ENCODE measurements around the gene FAM53B. TPM values are rescaled to one million over a fixed set of nuclear protein-coding genes. Genes with fewer than 3 reads are reported as not detected.

Gene FAM53B
- total RNA-seq, 2 experiments from 2014 or later: 13.3 to 13.9 TPM

- Mint-ChIP-seq H3K4me3 (no peak overlapping the region), H3K27me3 (no peaks in the 10 kb centered on the region), H3K9me3 (ENCODE audit: low read depth) (no peaks in the 10 kb centered on the region), H3K27ac (no peak overlapping the region), H3K36me3 (ENCODE audit: low read depth) (no peaks in the 10 kb centered on the region), H3K4me1 (no peaks in the 10 kb centered on the region)
- DNase-seq (no peak), ATAC-seq (no peak)
- intact Hi-C loops (cut with DNase I, micrococcal nuclease): no loop called here
- POLR2A ChIA-PET: no interaction called here
- CTCF ChIA-PET: interaction anchor here (0.5 kb wide), 2 partner anchors 44 to 351 kb away, joined by 3 to 4 read pairs; no protein-coding TSS in a partner anchor
These were observed 141.4 kb downstream of the FAM53B start for GRCh38 chr10:124602646-124603365.

GRCh38 chr10:124602121-124602561 is 142.0 kb downstream of the FAM53B start:
- Mint-ChIP-seq H3K27me3 (no peaks in the 10 kb centered on the region), H3K4me1 (no peaks in the 10 kb centered on the region), H3K4me3 (no peak overlapping the region), H3K9me3 (ENCODE audit: low read depth) (no peaks in the 10 kb centered on the region), H3K27ac (no peak overlapping the region), H3K36me3 (ENCODE audit: low read depth) (no peaks in the 10 kb centered on the region)
- ChIA-PET POLR2A (no interaction called here), CTCF (interaction anchor here (0.7 to 1.0 kb wide), 2 partner anchors 17 to 1158 kb away, joined by 3 read pairs; no protein-coding TSS in a partner anchor)
- ATAC-seq: no peak
- intact Hi-C loops (cut with DNase I, micrococcal nuclease): no loop called here
- DNase-seq: no peak

DNA sequence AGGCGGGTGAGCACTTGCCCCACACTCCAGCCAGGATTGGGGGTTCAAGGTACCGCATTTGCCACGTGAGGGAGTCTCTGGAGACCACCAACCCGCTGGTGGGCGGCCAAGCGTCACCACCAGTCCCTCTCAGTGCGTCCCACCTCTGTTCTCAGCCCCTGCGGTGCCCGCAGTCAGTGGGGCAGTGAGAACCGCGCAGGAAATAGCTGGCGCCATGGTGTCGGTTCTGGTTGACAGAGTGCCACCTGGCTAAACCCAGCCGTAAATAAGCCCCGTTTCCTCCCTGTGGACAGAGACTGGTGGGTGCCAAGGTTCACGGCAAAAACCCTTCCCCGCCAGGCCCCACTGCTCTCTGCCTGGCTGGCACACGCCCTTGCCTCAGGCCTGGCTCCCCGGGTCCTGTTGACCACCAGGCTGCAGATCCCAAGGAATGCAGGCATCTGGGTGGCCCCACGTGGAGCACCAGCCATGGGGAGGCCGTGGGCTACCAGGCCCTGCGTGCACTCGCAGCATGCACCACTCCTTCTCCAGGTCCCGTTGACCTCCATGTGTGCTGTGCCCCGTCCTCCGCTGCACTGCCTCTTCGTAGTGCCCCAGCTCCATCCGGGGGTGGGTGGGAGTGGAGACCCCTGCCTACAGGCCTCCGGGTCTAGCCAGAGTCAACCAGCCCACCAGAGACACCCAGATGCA is 142.6 kb downstream of the FAM53B start:
- ChIA-PET POLR2A (no interaction called here), CTCF (interaction anchor here (0.7 to 1.0 kb wide), 2 partner anchors 16 to 1158 kb away, joined by 3 read pairs; no protein-coding TSS in a partner anchor)
- intact Hi-C loops (cut with DNase I, micrococcal nuclease): no loop called here
- Mint-ChIP-seq H3K27me3 (no peaks in the 10 kb centered on the region), H3K36me3 (ENCODE audit: low read depth) (no peaks in the 10 kb centered on the region), H3K4me3 (no peak overlapping the region), H3K27ac (no peak overlapping the region), H3K9me3 (ENCODE audit: low read depth) (no peaks in the 10 kb centered on the region), H3K4me1 (no peaks in the 10 kb centered on the region)
- ATAC-seq (no peak), DNase-seq (no peak)

DNA sequence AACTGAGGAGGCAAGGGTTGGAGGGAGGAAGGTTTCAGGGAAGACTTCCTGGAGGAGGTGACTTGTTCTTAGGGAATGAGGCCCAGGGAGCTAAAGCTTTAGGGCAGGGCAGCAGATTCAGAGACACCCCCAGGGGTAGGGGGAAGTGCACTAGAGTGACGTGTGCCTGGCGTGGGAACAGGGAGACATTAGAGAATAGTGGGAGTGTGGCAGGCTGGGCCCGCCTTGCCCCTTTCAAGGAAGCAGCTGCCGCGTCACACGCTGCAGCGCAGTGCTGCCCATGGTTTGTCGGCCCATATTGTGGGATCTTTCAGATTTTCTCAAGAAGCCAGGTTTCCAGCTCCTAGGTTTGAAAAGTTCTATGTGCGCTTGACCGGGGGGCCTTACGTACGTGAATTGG is 143.2 kb downstream of the FAM53B start:
- ChIA-PET POLR2A (no interaction called here), CTCF (interaction anchor here (1.8 kb wide), 1 partner anchor 140 kb away, joined by 8 read pairs; no protein-coding TSS in a partner anchor)
- H3K4me3 Mint-ChIP-seq: no peak overlapping the region
- H3K36me3 Mint-ChIP-seq (ENCODE audit: low read depth): no peaks in the 10 kb centered on the region
- intact Hi-C loops (cut with DNase I, micrococcal nuclease): no loop called here
- H3K9me3 Mint-ChIP-seq (ENCODE audit: low read depth): no peaks in the 10 kb centered on the region
- no peaks in the 10 kb centered on the region for H3K4me1 Mint-ChIP-seq
- DNase-seq: no peak
- no peaks in the 10 kb centered on the region for H3K27me3 Mint-ChIP-seq
- H3K27ac Mint-ChIP-seq: no peak overlapping the region
- no peak for ATAC-seq

DNA sequence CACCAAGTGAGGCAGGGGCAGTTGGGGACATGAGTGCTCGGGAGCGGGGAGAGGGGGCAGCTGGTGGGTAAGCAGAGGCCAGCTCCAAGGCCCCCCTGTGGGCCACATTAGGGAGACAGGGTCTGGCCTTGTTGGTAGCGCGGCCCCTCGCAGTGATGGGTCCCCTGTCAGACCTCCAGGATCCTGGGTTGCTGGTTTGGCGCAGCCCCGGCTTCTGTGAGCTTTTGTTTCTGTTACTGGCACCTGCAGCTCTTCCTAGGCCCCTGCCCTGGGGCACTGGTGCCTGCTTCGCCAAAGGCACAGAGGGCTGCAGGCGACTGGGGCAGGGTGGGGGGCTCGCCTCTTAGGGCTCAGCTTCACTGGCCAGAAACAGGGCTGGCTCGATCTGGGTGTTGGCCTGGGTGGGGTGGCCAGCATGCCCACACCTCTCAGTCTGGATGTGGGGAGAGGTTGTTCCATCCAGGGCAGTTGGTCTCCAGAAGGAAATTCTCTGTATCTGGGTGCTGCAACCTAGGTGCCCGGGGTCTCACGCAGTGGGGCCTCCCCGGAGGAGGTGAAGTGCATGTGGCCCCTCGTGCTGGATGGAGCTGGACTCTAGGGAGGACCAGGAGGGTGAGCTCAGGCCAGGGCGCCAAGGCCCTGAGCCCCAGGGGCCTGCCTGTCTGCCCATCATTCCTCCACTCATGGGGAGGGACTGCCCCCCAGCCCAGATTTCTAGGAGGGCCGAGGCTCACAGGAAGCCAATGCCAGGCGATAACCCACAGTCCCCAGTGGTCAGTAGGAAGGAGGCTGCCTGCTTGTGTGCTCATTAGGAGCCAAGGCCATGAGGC is 143.9 kb downstream of the FAM53B start:
- Mint-ChIP-seq H3K27ac (no peak overlapping the region), H3K27me3 (no peaks in the 10 kb centered on the region), H3K9me3 (ENCODE audit: low read depth) (no peaks in the 10 kb centered on the region), H3K4me1 (no peaks in the 10 kb centered on the region), H3K36me3 (ENCODE audit: low read depth) (no peaks in the 10 kb centered on the region), H3K4me3 (no peak overlapping the region)
- intact Hi-C loops (cut with DNase I, micrococcal nuclease): no loop called here
- ATAC-seq: no peak
- ChIA-PET CTCF (interaction anchor here (1.8 kb wide), 1 partner anchor 141 kb away, joined by 8 read pairs; no protein-coding TSS in a partner anchor), POLR2A (no interaction called here)
- no peak for DNase-seq

GRCh38 chr10:124599588-124600050 is 144.6 kb downstream of the FAM53B start:
- ATAC-seq: no peak
- H3K9me3 Mint-ChIP-seq (ENCODE audit: low read depth): no peaks in the 10 kb centered on the region
- ChIA-PET POLR2A (no interaction called here), CTCF (interaction anchor here (0.7 to 1.8 kb wide), 2 partner anchors 50 to 141 kb away, joined by 3 to 8 read pairs; no protein-coding TSS in a partner anchor)
- H3K27me3 Mint-ChIP-seq: no peaks in the 10 kb centered on the region
- no peak overlapping the region for H3K27ac Mint-ChIP-seq
- H3K36me3 Mint-ChIP-seq (ENCODE audit: low read depth): no peaks in the 10 kb centered on the region
- DNase-seq: no peak
- H3K4me1 Mint-ChIP-seq: no peaks in the 10 kb centered on the region
- H3K4me3 Mint-ChIP-seq: no peak overlapping the region
- intact Hi-C loops (cut with DNase I, micrococcal nuclease): no loop called here

GRCh38 chr10:124598773-124599587 is 145.2 kb downstream of the FAM53B start:
- no peak overlapping the region for H3K4me3 Mint-ChIP-seq
- CTCF ChIA-PET: interaction anchor here (0.7 kb wide), 1 partner anchor 49 kb away, joined by 3 read pairs; no protein-coding TSS in a partner anchor
- no peaks in the 10 kb centered on the region for H3K27me3 Mint-ChIP-seq
- H3K4me1 Mint-ChIP-seq: no peaks in the 10 kb centered on the region
- intact Hi-C loops (cut with DNase I, micrococcal nuclease): no loop called here
- ATAC-seq: no peak
- DNase-seq: no peak
- POLR2A ChIA-PET: no interaction called here
- H3K27ac Mint-ChIP-seq: no peak overlapping the region
- no peaks in the 10 kb centered on the region for H3K36me3 Mint-ChIP-seq (ENCODE audit: low read depth)
- H3K9me3 Mint-ChIP-seq (ENCODE audit: low read depth): no peaks in the 10 kb centered on the region

DNA sequence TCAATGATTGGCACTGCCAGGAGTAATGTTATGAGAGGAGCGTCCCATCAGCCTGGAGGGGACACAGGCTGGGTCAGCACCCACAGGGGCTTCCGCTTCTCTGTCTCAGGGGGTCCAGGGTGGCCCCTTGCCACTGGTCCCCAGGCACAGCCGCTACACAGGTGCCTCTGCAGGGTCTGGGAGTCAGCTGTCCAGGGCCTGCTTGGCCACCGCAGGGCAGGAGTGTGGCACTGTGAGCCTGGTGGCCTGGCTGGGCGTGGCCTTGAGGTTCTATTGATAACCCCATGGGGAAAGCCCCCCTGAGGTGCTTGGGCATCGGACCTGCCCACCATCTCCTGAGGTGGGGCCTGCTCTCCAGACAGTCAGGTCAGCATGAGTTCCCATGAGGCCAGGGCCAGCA is 146.0 kb downstream of the FAM53B start:
- H3K4me3 Mint-ChIP-seq: no peak overlapping the region
- ATAC-seq: no peak
- POLR2A ChIA-PET: no interaction called here
- no peaks in the 10 kb centered on the region for H3K4me1 Mint-ChIP-seq
- intact Hi-C loops (cut with DNase I, micrococcal nuclease): no loop called here
- no peak for DNase-seq
- H3K36me3 Mint-ChIP-seq (ENCODE audit: low read depth): no peaks in the 10 kb centered on the region
- H3K27ac Mint-ChIP-seq: no peak overlapping the region
- no peaks in the 10 kb centered on the region for H3K27me3 Mint-ChIP-seq
- CTCF ChIA-PET: no interaction called here
- no peaks in the 10 kb centered on the region for H3K9me3 Mint-ChIP-seq (ENCODE audit: low read depth)

DNA sequence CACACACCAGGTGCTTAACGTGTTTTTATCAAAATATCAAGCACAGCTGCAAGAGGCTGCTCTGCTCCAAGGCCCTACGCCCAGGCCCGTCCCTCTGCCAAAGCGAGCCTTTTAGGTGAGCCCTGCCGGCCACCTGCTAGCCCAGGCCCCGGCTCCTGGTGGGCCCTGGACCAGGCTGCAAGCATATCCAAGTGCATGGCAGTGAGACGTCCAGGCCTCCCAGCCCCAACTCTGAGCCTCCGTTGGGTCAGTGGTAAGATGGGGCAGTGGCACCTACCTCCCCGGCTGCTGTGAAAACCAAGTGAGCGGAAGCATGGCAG is 146.4 kb downstream of the FAM53B start:
- ChIA-PET CTCF (no interaction called here), POLR2A (no interaction called here)
- Mint-ChIP-seq H3K36me3 (ENCODE audit: low read depth) (no peaks in the 10 kb centered on the region), H3K27ac (no peak overlapping the region), H3K4me1 (no peaks in the 10 kb centered on the region), H3K9me3 (ENCODE audit: low read depth) (no peaks in the 10 kb centered on the region), H3K4me3 (no peak overlapping the region), H3K27me3 (no peaks in the 10 kb centered on the region)
- intact Hi-C loops (cut with DNase I, micrococcal nuclease): no loop called here
- DNase-seq (no peak), ATAC-seq (no peak)

GRCh38 chr10:124596962-124597845 is 147.0 kb downstream of the FAM53B start:
- intact Hi-C loops (cut with DNase I, micrococcal nuclease): no loop called here
- ChIA-PET POLR2A (no interaction called here), CTCF (no interaction called here)
- ATAC-seq: no peak
- Mint-ChIP-seq H3K27me3 (no peaks in the 10 kb centered on the region), H3K27ac (no peak overlapping the region), H3K9me3 (ENCODE audit: low read depth) (no peaks in the 10 kb centered on the region), H3K4me1 (no peaks in the 10 kb centered on the region), H3K36me3 (ENCODE audit: low read depth) (no peaks in the 10 kb centered on the region), H3K4me3 (no peak overlapping the region)
- DNase-seq: no peak
